HepG2 (cell line): ENCODE data around the gene ETS1.

Source experiments
- ELF4 ChIP-seq: sonication (generic); formaldehyde crosslinking; IDR thresholded peaks from 2 replicates; pipeline ENCODE4 v1.5.0; 2020; ENCODE audit warnings: missing genetic modification reagents, mild to moderate bottlenecking, moderate library complexity, borderline replicate concordance
- SOX6 ChIP-seq, 2 experiments: fragments of 450-650 bp in 1 of 2; sonication (generic) in 1 of 2; formaldehyde crosslinking in 1 of 2; IDR thresholded peaks; 2 replicates each; pipeline versions ENCODE4 v1.4.0 to v1.6.1; 2017 to 2020; ENCODE audit warnings: antibody characterized with exemption in 1 of 2, mild to moderate bottlenecking in 1 of 2, missing genetic modification reagents in 1 of 2
- ZFP1 ChIP-seq: IDR thresholded peaks from 2 replicates; pipeline ENCODE4 v1.6.1; 2016
- ZNF589 ChIP-seq: sonication (generic); formaldehyde crosslinking; conservative IDR thresholded peaks from 2 replicates; pipeline ENCODE4 v1.8.0; 2022; ENCODE audit warnings: mild to moderate bottlenecking, moderate library complexity, missing genetic modification reagents
- TF ChIP-seq, protein P1 (sequence below): IDR thresholded peaks from 2 replicates; pipeline ENCODE4 v1.6.1; 2016; ENCODE audit warnings: missing biosample characterization, missing genetic modification reagents, low read depth

DNA sequence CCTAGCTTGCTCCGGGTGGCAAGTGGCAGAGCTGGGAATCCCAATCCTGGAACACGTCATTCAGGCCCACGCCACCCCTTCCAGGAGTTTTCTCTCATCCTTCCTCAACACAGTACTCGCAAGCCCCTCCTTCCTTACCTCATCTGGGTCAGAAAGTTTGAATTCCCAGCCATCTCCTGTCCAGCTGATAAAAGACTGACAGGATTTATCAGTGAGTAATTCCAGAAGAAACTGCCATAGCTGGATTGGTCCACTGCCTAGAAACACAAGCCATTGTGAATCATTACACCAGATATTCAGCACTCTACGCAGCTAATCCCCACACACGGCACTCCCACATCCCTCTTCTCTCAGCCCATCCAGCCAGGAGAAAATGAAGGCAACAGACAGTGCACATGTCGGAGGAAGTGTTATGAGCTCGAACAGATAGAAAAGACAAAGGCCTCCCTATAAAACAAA is 124.0 kb downstream of the ETS1 start:
- no peak for TF ChIP-seq ZNF589 (CRISPR knock-in tag)
- TF ChIP-seq, protein P1, sequence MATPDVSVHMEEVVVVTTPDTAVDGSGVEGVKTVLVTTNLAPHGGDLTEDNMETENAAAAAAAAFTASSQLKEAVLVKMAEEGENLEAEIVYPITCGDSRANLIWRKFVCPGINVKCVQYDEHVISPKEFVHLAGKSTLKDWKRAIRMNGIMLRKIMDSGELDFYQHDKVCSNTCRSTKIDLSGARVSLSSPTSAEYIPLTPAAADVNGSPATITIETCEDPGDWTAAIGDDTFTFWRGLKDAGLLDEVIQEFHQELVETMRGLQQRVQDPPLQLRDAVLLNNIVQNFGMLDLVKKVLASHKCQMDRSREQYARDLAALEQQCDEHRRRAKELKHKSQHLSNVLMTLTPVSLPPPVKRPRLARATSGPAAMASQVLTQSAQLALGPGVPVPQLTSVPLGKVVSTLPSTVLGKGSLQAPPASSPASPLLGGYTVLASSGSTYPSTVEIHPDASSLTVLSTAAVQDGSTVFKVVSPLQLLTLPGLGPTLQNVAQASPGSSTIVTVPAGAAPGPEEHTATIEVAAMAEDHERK (CRISPR knock-in tag) = no peak
- TF ChIP-seq SOX6 (IDR thresholded peaks at IDR 0.05) = no peak
- no peak for TF ChIP-seq SOX6 (CRISPR knock-in tag; IDR thresholded peaks at IDR 0.05)
- no peak for TF ChIP-seq ZFP1 (CRISPR knock-in tag)
- no peak for TF ChIP-seq ELF4 (CRISPR knock-in tag)
